WTC11 (cell line): ENCODE results near the gene FAM193A.

Experiments
- HMGXB4 ChIP-seq: sonication (generic); formaldehyde crosslinking; IDR thresholded peaks from 2 replicates; pipeline ENCODE4 v1.8.1; 2023; ENCODE audit warnings: mild to moderate bottlenecking, moderate library complexity, missing genetic modification reagents
- SP1 ChIP-seq: sonication (generic); formaldehyde crosslinking; conservative IDR thresholded peaks from 2 replicates; pipeline ENCODE4 v1.8.1; 2022; ENCODE audit warnings: missing genetic modification reagents
- TF ChIP-seq, protein P1 (sequence below): fragments of 200-600 bp; IDR thresholded peaks from 2 replicates; pipeline ENCODE4 v1.8.0; 2022; ENCODE audit warnings: antibody characterized with exemption
- TF ChIP-seq, protein P2 (sequence below): sonication (generic); formaldehyde crosslinking; IDR thresholded peaks from 2 replicates; pipeline ENCODE4 v1.8.0; 2022; ENCODE audit warnings: mild to moderate bottlenecking, missing genetic modification reagents

DNA sequence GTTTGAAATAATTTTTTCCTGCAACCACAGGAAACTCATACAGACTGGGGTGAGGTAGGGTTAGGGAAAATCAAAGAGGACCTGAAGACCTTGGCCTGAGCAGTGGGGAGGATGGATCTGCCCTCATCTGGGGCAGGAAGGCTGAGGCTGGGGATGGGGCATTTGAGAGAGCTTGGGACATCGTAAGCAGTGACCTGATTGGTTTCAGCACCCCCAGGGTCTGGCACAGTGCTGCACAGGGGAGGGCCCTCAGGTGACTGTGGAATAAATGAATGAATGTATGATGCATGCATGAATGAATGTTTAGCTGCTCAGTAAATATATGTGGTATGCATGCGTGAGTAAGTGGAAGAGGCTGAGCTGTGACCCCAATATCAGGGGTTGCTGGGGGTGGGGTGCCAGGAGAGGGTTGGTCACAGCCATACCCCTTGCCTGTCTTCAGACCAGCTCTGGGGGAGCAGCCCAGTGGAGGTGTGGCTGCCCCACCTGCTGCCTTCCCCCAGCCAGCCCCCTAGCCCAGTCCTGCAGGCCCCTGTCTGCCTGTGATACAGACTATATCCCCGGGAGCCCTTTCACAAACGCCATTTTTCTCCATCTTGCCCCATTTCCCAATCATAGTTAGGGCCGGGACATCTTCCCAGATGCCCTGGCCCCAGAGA lies 230.7 kb downstream of the FAM193A start:
- TF ChIP-seq SP1, result no peak
- TF ChIP-seq, protein P1, sequence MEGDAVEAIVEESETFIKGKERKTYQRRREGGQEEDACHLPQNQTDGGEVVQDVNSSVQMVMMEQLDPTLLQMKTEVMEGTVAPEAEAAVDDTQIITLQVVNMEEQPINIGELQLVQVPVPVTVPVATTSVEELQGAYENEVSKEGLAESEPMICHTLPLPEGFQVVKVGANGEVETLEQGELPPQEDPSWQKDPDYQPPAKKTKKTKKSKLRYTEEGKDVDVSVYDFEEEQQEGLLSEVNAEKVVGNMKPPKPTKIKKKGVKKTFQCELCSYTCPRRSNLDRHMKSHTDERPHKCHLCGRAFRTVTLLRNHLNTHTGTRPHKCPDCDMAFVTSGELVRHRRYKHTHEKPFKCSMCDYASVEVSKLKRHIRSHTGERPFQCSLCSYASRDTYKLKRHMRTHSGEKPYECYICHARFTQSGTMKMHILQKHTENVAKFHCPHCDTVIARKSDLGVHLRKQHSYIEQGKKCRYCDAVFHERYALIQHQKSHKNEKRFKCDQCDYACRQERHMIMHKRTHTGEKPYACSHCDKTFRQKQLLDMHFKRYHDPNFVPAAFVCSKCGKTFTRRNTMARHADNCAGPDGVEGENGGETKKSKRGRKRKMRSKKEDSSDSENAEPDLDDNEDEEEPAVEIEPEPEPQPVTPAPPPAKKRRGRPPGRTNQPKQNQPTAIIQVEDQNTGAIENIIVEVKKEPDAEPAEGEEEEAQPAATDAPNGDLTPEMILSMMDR, result no peak
- TF ChIP-seq, protein P2, sequence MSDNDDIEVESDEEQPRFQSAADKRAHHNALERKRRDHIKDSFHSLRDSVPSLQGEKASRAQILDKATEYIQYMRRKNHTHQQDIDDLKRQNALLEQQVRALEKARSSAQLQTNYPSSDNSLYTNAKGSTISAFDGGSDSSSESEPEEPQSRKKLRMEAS (CRISPR knock-in tag), result no peak
- TF ChIP-seq HMGXB4 (CRISPR knock-in tag), result no peak
